HG02759 (cell line): Measurements from ENCODE around the gene TAPT1.
"Not testable (repeated sequence)": the region's sequence is repeated elsewhere in the genome, so short reads cannot be mapped to it uniquely, and the experiment has no call there.

ENCODE experiments used
- ATAC-seq: cut with Tn5 transposase; IDR thresholded peaks from one replicate; pipeline ENCODE4 v1.9.1; 2021; ENCODE audit warnings: mild to moderate bottlenecking, moderate library complexity; ENCODE audit not compliant: unreplicated experiment

TAPT1 gene, protein sequence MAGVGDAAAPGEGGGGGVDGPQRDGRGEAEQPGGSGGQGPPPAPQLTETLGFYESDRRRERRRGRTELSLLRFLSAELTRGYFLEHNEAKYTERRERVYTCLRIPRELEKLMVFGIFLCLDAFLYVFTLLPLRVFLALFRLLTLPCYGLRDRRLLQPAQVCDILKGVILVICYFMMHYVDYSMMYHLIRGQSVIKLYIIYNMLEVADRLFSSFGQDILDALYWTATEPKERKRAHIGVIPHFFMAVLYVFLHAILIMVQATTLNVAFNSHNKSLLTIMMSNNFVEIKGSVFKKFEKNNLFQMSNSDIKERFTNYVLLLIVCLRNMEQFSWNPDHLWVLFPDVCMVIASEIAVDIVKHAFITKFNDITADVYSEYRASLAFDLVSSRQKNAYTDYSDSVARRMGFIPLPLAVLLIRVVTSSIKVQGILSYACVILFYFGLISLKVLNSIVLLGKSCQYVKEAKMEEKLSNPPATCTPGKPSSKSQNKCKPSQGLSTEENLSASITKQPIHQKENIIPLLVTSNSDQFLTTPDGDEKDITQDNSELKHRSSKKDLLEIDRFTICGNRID

DNA sequence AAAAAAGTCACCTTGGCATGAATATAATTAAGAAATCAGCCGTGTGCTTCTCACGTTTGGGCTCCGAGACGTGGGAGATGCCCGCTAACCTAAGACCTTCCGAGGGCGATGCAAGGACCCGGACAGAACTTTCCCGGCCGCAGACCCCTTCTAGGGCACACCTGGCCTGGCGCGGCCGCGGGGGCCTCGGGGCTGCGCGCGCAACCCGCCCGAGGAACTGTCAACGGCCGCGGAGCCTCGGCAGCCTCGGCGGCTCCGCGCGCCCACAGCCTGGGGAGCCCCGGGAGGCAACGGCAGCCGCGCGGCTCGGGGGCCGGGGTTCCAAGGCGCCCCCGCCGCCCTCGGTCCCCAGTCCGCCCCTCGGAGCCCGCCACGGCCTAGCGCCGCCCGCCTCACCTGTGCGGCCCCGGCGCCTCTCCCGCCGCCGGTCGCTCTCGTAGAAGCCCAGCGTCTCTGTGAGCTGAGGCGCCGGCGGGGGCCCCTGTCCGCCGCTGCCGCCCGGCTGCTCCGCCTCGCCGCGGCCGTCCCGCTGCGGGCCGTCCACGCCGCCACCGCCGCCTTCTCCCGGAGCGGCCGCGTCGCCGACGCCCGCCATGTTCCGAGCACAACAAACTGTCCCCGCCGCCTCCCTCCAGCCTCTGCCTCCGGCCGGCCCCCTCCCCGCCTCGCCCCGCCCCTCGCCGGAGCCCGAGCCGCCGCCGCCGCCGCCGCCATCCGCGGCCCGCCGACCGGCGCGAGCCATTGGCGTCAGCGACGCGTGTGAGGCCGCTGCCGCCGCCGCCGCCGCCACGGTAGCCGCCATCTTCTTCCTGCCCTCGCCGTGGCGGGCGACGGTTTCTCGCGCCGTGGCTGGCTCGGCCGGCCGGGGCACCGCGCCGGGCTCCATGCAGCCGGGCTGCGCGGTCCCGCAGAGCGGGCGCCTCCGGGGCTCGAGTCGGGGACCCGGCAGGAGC is at the start of gene TAPT1:
TAPT1 (minus strand) TSS at position 609 of the 953 bp plus-strand sequence; CDS start at position 595, 14 bp downstream.
- peak; percentile 72 for ATAC-seq

DNA sequence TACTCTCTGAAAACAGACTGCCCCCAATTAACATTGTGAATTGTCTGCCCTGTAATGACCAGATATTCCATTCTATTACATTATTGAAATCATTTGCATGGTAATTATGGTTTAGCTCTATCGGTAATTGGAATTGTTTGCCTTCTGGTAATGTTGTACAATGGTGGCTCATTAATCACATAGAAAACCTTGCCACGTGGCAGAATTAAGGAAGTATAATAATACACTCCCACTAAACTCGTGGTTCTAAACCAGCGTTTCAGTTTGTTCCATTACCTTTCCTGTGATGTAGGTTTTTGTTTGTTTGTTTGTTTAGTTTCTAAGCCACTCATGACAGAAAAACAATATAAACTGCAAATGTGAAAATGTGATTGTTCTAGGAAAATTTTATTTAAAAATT is 45.1 kb upstream of the TAPT1 start:
- no peak for ATAC-seq

DNA sequence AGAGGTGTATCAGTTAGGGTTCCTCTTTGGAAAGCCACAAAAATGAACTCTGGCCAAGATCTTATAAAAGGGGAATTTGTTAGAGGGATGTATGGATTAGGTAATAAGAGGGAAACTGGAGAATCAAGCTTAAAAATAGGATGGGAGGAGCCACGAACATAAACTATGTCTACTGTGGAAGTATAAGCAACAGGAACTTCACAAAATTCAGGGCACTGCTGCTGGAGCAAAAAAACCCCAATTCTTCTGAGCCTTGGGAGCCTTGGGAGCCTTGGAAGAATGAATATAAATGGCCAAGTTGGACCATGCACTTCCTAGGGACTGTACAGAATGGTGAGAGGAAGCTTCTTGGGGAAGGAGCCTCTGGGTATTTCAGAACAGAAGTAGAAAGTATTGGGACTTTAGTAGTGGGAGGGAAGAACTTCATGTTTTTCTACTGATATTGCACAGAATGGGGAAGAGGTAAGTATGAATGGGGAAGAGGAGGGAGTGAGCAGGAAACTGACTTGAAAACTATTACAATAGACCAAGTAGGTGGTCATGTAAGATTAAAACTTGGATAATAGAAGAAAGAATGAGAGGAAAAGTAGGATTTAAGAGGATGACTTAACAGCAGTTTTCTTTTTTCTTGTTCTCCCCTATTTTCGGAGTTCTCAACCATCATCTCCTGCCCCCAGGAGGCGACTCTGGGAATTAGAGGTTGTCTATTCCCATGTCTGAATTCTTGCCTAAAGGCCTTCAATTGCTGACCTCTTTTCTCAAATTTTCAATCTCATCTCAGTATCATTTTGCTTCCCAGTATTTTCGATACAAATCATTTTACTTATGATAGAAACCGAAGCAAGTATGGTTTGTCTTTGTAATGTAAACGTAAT is 44.4 kb upstream of the TAPT1 start:
- ATAC-seq, result no peak

DNA sequence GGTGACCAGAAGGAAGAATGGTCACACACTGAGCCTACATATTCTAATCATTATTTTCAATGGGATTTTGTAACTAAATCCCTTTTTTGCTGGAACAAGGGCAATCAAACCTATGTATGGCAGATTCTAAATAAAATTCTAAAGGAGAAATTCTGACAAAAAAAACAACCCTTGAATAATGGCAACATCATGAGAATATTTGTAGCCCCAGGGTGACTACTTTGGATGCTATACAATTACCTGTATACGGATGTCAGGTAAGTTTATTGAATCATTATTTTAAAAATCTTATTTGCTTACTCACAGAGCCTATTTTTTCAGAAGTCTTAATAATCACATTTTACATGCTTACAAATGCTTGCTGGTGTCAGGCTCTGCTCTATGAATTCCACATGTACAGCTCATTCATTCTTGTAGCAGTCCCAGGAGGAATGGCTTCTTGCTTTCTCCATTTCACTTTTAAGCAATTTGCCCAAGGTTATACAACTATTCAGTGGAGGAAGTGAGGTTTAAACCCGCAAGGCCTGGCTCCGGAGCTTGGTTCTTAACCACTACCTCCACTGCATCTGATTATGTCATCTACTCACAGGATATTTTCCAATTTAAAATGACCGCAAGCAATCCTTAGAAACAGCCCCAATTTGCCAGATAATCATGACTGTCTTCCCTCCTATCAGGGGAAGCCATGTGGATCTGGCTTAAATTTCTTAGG is 43.6 kb upstream of the TAPT1 start:
- ATAC-seq, result not testable (repeated sequence)

DNA sequence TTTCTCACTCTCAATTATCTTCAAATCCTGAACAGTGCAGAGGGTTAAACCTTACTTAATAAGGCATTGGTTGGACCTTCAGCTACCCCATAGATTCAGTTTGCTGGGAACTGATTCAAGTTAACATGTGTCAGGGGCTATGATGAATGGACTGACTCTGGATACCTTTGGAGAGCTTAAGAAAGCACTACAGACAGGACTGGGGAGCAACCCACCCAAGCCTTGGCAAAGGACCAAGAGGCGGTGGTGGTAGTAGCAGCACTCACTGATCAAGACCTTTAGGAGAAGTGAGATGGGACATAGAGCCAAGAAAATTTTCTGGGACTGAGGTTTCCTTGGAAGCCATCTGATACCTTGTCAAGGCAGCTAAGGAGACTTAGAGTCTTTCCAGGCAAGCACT is 43.0 kb upstream of the TAPT1 start:
- no peak for ATAC-seq

DNA sequence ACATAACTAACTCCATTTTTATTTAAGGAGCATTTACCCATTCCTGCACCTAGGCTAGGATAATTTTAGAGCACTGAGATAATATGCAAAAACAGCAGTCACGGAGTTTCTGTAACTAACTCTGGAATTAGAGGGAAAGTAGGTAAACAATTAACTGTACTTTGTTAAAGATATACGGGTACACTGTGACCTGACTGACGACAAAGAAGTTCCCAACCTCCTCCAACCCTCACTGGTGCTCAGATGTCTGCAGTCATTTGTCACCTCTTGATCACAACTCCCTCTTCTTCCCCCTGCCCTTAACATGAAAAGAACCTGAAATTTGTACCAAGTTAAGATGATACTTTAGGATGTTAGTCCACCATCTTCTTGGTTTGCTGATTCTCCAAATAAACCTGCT is 42.0 kb upstream of the TAPT1 start:
- no peak for ATAC-seq

DNA sequence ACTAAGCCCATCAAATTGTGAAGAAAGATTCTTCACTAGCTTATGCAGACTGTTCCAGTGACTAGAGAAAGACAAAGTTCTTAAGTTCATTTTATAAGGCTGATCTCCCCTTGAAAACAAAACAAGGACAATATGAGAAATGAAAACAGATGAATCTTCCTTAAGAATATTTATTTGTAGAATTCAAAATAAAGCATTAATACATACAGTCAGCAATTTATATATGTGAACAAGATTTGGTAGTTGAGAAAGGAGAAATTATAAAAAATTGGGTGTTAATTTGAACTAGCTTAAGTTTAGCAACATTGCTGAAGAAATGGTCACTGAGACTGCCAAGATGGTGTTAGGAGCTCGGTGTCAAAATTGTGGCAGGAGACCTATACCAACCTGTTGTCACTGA is 41.4 kb upstream of the TAPT1 start:
- ATAC-seq, result no peak

DNA sequence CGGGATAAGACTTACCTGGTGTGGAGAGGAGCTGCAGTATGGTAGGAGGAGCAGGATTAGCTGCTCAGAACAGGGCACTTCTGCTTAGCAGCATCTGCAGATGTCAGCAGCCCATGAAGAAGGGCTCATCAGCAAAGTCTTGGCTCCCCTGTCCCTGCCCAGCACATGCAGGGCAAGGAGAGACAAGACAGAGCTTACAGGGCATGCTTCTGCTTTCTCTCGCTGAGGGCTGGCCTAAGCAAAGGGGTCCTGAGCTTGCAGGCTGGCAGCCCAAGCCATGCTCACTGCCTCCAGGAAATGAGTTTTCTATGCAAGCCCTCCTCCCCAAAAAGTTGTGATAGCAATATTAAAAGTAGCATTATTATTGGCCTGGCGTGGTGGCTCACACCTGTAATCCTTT is 39.5 kb upstream of the TAPT1 start:
- ATAC-seq, result no peak

DNA sequence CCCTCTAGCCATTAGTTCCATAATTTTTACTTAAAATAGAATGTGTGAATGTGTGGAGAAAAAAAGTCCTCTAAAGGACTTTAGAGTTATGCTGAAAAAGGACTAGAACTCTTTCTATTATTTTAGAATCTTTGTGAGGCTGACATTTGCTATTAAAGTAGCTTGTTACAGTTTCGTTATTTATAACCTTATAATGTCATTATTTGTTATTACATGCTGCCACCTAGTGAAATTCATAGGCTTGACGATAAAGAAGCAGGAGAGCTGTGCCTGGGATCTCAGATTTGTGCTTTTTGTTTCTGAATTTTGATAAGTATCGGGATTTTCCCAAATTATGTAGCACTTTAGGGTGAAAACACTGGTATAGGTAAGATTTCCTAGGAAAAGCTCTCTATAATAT is 38.5 kb upstream of the TAPT1 start:
- peak; percentile 64 for ATAC-seq

DNA sequence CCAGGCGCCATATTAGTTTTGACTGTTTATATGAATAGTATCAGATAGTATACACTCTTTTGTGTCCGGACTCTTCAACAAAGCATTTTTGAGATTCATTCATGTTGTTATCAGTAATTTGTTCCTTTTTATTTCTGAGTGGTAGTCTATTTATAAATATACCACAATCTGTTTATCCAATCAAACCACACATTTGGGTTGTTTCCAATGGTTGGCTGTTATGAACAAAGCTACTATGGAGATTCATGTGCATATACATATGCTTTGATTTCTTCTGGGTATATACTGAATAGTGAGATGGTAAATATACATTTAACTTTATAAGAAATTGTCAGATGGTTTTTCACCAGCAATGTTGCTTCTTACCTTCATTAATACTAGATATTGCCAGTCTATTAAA is 36.8 kb upstream of the TAPT1 start:
- ATAC-seq, result no peak

DNA sequence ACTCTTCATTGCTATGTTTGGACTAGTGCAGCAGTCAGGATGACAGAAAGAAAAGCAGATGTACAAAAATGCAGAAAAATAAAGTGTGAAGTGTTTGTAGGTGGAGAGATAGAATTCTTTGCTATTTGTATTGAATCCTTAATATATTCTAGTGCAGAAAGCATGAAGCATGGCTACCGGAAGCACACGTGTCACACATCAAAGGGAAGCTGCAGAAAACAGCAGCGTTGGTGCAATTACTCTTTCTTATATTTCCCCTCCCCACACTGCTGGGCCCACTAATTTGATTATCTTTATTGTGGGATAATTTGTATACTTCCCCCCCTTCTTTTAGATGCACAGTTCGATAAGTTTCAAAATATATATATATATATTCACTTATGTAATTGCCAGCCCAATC is 35.9 kb upstream of the TAPT1 start:
- no peak for ATAC-seq

DNA sequence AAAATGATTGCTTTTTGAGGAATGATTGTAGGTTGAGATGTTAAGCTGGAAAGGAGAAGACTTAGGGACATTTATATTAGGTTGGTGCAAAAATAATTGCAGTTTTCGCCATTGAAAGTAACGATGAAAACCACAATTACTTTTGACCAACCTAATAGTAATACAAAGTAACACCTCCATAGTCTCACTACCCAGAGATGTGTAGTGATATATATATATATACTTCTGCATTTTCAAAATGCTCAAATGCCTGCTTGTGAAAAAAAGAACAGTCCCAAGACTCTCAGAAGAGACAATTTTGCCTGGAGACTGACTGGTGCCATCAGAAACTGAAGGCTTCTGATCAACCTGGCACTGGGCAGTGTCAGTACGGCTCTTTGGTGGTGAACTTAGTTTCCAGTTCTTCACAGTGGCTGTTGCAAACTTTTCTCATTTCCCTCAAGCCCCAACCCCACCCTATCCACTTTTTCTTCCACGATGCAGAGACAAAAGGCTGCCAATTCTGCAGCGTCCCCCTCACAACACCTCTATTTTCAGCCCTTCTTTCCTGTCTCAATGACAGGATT is 35.1 kb upstream of the TAPT1 start:
- no peak for ATAC-seq

DNA sequence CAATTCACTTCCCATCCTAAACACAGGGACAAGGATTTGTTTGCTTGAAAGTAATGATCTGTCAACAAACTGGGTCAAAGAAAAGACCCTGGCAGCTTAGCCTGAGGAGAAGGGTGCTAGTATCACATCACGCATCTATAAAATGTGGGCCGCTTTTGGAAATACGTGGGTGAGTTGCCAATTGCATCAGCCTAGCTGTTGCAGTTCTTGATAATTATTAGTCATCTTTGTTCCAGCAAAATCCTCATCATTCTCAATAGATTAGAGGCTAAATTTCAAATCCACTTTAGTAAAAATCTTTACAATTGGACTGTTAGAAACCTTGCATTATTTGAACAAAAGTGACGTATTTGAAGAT is 33.6 kb upstream of the TAPT1 start:
- ATAC-seq, result no peak

DNA sequence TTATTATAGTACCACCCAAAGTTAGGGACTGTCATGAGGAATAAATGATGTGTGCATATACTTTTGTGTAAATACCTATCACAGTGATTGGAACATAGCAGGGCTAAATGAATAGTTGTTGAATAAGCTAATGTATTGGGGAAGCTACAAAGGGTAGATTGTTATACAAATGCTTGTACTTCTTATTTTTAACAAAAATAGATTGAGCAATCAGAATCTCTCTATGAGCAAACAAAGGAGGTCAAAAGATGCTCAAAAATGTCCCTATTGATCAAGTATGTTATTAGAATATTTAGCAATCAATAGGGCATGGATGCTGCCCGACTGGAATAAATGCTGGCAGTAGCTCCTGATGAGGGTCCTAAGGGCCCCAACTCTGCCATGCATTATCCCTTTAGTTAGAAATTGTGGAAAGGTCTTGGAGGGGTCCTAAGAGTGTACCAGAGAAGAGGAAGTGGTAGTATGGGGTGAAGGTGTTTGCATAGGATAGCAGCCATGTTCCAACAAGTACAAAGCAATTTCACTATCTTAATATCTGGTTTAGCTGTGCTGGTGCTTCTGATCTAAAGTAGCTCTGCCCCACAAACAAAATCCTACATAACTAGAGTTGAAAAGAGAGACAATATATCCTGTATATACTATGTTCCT is 33.1 kb upstream of the TAPT1 start:
- no peak for ATAC-seq

DNA sequence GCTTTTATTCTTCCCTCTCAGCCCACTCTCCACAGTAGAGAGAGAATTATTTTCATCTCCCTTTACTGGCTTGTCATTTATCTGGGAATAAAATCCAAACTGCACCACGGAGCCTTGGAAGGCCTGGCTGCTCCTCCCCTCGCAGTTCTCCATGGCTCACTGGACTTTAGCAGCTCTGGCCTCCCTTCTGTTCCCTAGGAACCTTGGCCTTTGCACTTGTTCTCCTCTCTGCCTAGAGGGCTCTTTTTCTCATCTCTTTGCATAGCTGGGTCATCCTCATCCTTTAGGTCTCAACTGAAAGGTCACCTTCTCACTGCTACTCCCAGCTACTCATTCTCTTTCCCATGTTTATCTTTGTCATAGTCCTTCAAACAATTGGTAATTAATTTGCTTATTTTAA is 31.3 kb upstream of the TAPT1 start:
- ATAC-seq, result no peak

DNA sequence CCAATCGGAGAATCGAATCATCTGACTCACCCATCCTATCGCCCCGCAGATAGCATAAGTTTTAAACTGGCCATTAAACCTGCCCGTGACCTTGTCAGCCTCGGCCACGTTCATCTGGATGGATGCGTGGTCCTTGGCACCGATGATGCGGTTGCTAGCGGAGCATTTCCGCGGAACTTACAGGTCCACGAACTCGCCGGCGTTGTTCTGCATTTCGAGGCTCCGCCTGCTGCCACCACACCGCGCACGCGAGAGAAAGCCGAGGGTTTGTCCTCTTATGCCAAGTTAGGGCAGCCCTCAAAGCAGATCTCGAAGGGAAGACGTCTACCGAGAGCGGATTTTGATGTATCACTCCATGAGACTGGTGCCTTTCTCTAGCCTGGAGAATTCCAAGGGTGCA is 30.1 kb upstream of the TAPT1 start:
- no peak for ATAC-seq

DNA sequence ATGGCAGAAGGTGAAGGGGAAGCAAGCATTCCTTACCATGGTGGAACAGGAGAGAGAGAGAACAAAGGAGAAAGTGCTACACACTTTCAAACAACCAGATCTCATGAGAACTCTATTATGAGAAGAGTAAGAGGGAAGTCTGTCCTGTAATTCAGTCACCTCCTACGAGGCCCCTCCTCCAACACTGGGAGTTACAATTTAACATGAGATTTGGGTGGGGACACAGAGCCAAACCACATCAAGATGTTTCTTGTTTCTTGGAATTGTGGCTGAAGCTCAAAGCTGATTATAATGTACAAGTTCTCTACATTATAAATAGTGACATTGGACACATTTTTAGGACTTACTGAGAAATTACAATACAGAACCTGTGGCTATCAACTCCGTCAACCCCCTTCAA is 29.5 kb upstream of the TAPT1 start:
- ATAC-seq, result no peak

DNA sequence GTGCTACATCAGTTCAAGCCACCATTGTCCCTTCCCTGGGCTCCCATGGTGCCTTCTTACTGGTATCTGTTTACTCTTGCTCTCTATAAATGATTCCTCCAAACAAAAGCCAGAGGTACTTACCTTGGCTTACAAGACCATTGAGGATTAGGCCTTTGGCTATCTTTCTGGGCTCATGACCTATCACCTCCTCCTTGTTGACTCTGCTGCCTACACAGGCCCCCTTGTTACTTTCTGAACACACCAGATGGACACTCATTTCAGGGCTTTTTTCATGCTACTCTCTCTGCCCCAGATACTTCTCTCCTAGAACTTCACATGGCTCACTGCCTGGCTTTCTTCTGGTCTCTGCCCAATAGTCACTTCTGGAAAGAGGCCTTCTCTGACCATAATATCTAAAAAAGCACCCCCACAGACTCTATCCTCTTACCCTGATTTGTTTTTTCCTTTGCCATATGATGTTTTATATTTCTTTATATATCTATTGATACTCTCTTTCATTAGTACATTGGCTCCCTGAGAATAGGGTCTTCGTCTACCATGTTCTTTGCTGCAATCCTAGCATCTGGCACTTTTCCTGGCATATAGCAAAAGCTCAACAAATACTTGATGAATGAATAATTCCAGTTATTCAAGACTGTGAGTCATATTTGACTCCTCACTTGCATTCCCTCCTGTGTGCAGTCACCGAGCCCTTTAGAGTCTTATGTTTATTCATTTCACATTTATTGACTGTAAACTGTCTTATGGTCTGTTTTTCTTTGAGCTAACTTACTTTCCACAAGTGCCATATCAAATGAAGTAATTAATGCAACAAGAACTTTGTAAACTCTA is 27.1 kb upstream of the TAPT1 start:
- ATAC-seq, result no peak
